Measurements from ENCODE around the gene PCARE. TPM values are rescaled to one million over a fixed set of nuclear protein-coding genes. Genes with fewer than 3 reads are reported as not detected.

The PCARE gene
- polyA plus RNA-seq, 1 donor from 2014 or later = not detected

DNA sequence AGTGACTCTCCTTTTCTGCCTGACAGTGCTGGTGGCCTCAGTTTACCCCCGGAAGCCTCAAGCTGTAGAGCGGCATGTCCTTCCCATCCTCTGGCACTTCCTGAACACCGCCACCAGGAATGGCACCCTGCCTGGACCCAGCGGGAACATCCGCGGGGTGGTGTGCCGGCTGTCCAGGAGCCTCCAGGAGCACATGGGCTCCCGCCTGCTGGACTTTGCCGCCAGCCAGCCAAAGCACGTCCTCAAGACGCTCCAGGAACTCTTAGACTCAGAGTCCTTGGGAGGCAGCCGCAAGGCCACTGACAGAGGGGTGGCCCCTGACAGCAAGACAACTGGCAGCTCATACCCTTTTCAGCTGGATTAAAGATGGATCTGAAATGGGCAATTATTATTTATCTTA lies 22.6 kb downstream of the PCARE start:
- H3F3A ChIP-seq (ENCODE audit: insufficient read depth, low read length, poor library complexity, severe bottlenecking) = no peaks in the 10 kb centered on the region

DNA sequence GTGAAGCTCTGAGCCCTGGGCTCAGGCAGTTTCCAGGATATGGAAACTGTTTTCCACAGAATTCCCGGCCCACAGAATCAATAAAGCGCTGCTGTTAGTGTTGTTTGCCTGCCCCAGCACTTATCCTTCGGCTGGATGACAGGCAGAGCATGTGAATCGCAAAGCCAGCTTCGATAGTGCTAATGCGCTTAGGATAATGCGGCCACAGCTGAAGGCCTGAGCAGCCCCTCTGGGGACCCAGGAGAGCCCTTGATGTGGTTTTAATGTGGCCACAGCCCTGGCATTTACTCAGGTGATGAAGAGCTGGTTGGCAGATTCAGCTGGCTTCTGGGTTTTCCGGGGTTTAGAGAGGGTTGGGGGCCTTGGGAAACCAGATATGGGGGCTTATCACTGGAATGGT lies 23.7 kb downstream of the PCARE start:
- H3K4me2 ChIP-seq (ENCODE audit: low read length) = no peak overlapping the region
- no peaks in the 10 kb centered on the region for H3F3A ChIP-seq (ENCODE audit: insufficient read depth, low read length, poor library complexity, severe bottlenecking)

More for the DNA sequence above, 22.6 kb downstream of the PCARE start:
- TF ChIP-seq RAD21 (conservative IDR thresholded peaks at IDR 0.05) (no peak), SMC3 (conservative IDR thresholded peaks at IDR 0.05; ENCODE audit: poor library complexity) (no peak), MXI1 (conservative IDR thresholded peaks at IDR 0.05; ENCODE audit: poor library complexity, severe bottlenecking) (no peak), TAF1 (IDR thresholded peaks at IDR 0.05; ENCODE audit: low read depth) (no peak), EZH2 (IDR thresholded peaks at IDR 0.05; ENCODE audit: borderline replicate concordance, insufficient read depth, low read length, poor library complexity, severe bottlenecking) (no peak), EP300 (conservative IDR thresholded peaks at IDR 0.05; ENCODE audit: poor library complexity, severe bottlenecking) (no peak), POLR2AphosphoS5 (IDR thresholded peaks at IDR 0.05) (no peak)
- TF ChIP-seq, protein P1, sequence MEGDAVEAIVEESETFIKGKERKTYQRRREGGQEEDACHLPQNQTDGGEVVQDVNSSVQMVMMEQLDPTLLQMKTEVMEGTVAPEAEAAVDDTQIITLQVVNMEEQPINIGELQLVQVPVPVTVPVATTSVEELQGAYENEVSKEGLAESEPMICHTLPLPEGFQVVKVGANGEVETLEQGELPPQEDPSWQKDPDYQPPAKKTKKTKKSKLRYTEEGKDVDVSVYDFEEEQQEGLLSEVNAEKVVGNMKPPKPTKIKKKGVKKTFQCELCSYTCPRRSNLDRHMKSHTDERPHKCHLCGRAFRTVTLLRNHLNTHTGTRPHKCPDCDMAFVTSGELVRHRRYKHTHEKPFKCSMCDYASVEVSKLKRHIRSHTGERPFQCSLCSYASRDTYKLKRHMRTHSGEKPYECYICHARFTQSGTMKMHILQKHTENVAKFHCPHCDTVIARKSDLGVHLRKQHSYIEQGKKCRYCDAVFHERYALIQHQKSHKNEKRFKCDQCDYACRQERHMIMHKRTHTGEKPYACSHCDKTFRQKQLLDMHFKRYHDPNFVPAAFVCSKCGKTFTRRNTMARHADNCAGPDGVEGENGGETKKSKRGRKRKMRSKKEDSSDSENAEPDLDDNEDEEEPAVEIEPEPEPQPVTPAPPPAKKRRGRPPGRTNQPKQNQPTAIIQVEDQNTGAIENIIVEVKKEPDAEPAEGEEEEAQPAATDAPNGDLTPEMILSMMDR (IDR thresholded peaks at IDR 0.05; ENCODE audit: poor library complexity, severe bottlenecking) = no peak
- Histone ChIP-seq H3K27ac (ENCODE audit: low read length) (no peak overlapping the region), H3K9me2 (ENCODE audit: insufficient read depth, low read length) (no peaks in the 10 kb centered on the region), H2AFZ (ENCODE audit: low read depth, low read length) (no peak overlapping the region), H3K9me3 (ENCODE audit: low read length) (no peaks in the 10 kb centered on the region), H3K36me3 (ENCODE audit: insufficient read depth, low read length) (no peaks in the 10 kb centered on the region), H3K79me2 (replicated peaks; ENCODE audit: insufficient read depth, low read length) (no peaks in the 10 kb centered on the region), H3K9ac (ENCODE audit: low read length) (no peak overlapping the region), H4K20me1 (ENCODE audit: insufficient read depth) (no peaks in the 10 kb centered on the region), H3K4me3 (ENCODE audit: low read length) (no peak overlapping the region), H3K4me2 (ENCODE audit: low read length) (no peak overlapping the region), H3K27me3 (ENCODE audit: insufficient read depth, low read depth, low read length) (no peaks in the 10 kb centered on the region)

More for the DNA sequence above, 23.7 kb downstream of the PCARE start:
- no peak overlapping the region for H2AFZ ChIP-seq (ENCODE audit: low read depth, low read length)
- no peak overlapping the region for H3K9ac ChIP-seq (ENCODE audit: low read length)
- H4K20me1 ChIP-seq (ENCODE audit: insufficient read depth) = no peaks in the 10 kb centered on the region
- TF ChIP-seq TAF1 (IDR thresholded peaks at IDR 0.05; ENCODE audit: low read depth) (no peak), EZH2 (IDR thresholded peaks at IDR 0.05; ENCODE audit: borderline replicate concordance, insufficient read depth, low read length, poor library complexity, severe bottlenecking) (no peak), SMC3 (conservative IDR thresholded peaks at IDR 0.05; ENCODE audit: poor library complexity) (no peak), EP300 (conservative IDR thresholded peaks at IDR 0.05; ENCODE audit: poor library complexity, severe bottlenecking) (no peak), POLR2AphosphoS5 (IDR thresholded peaks at IDR 0.05) (peak; percentile 54), MXI1 (conservative IDR thresholded peaks at IDR 0.05; ENCODE audit: poor library complexity, severe bottlenecking) (no peak)
- TF ChIP-seq, protein P1 (IDR thresholded peaks at IDR 0.05; ENCODE audit: poor library complexity, severe bottlenecking) = no peak
- TF ChIP-seq, protein P2, sequence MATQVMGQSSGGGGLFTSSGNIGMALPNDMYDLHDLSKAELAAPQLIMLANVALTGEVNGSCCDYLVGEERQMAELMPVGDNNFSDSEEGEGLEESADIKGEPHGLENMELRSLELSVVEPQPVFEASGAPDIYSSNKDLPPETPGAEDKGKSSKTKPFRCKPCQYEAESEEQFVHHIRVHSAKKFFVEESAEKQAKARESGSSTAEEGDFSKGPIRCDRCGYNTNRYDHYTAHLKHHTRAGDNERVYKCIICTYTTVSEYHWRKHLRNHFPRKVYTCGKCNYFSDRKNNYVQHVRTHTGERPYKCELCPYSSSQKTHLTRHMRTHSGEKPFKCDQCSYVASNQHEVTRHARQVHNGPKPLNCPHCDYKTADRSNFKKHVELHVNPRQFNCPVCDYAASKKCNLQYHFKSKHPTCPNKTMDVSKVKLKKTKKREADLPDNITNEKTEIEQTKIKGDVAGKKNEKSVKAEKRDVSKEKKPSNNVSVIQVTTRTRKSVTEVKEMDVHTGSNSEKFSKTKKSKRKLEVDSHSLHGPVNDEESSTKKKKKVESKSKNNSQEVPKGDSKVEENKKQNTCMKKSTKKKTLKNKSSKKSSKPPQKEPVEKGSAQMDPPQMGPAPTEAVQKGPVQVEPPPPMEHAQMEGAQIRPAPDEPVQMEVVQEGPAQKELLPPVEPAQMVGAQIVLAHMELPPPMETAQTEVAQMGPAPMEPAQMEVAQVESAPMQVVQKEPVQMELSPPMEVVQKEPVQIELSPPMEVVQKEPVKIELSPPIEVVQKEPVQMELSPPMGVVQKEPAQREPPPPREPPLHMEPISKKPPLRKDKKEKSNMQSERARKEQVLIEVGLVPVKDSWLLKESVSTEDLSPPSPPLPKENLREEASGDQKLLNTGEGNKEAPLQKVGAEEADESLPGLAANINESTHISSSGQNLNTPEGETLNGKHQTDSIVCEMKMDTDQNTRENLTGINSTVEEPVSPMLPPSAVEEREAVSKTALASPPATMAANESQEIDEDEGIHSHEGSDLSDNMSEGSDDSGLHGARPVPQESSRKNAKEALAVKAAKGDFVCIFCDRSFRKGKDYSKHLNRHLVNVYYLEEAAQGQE (IDR thresholded peaks at IDR 0.05; ENCODE audit: borderline replicate concordance) = peak; percentile 98
- H3K27me3 ChIP-seq (ENCODE audit: insufficient read depth, low read depth, low read length) = no peaks in the 10 kb centered on the region
- H3K27ac ChIP-seq (ENCODE audit: low read length) = no peak overlapping the region
- H3K9me2 ChIP-seq (ENCODE audit: insufficient read depth, low read length) = no peaks in the 10 kb centered on the region
- H3K9me3 ChIP-seq (ENCODE audit: low read length) = no peaks in the 10 kb centered on the region
- no peaks in the 10 kb centered on the region for H3K79me2 ChIP-seq (replicated peaks; ENCODE audit: insufficient read depth, low read length)
- no peak overlapping the region for H3K4me3 ChIP-seq (ENCODE audit: low read length)
- H3K36me3 ChIP-seq (ENCODE audit: insufficient read depth, low read length) = no peaks in the 10 kb centered on the region

All from neural cell (in vitro differentiated cells).